SU-DHL-6 (cell line): ENCODE data around the gene NGLY1.

Experiments
- H2AFZ ChIP-seq: fragments of 200-600 bp; sonication (generic); 2 replicates; pipeline ENCODE4 v1.6.1; 2014; ENCODE audit warnings: low read depth, mild to moderate bottlenecking, moderate library complexity, mixed read lengths, antibody characterized with exemption, low read length; ENCODE audit not compliant: severe bottlenecking
- H3F3A ChIP-seq: fragments of 200-600 bp; shearing (Covaris generic); 2 replicates; pipeline ENCODE4 v1.6.0; 2016; ENCODE audit warnings: antibody characterized with exemption, mild to moderate bottlenecking; ENCODE audit not compliant: insufficient read depth
- H3K27ac ChIP-seq: fragments of 200-600 bp; sonication (generic); 2 replicates; pipeline ENCODE4 v1.5.1; 2016; ENCODE audit warnings: low read depth, mild to moderate bottlenecking, low read length, moderate library complexity, mixed read lengths
- H3K27me3 ChIP-seq: fragments of 200-600 bp; sonication (generic), shearing (Covaris generic); 2 replicates; pipeline ENCODE4 v1.6.0; 2014; ENCODE audit warnings: mild to moderate bottlenecking, low read length
- H3K36me3 ChIP-seq: fragments of 200-600 bp; sonication (generic); 2 replicates; pipeline ENCODE4 v1.6.1; 2014; ENCODE audit warnings: mild to moderate bottlenecking, low read length, mixed read lengths
- H3K4me2 ChIP-seq: fragments of 300-600, 200-600 bp; shearing (Covaris generic), sonication (generic); 2 replicates; pipeline ENCODE4 v1.6.0; 2014; ENCODE audit warnings: low read length, low read depth, mild to moderate bottlenecking; ENCODE audit not compliant: poor library complexity, severe bottlenecking
- H3K4me3 ChIP-seq: fragments of 200-600 bp; sonication (generic); 2 replicates; pipeline ENCODE4 v1.5.1; 2014; ENCODE audit warnings: antibody characterized with exemption, low read length, mild to moderate bottlenecking, mixed read lengths; ENCODE audit not compliant: insufficient read depth, poor library complexity, severe bottlenecking
- H3K79me2 ChIP-seq: fragments of 200-600 bp; sonication (generic); 2 replicates; pipeline ENCODE4 v1.6.1; 2014; ENCODE audit warnings: mild to moderate bottlenecking, low read length, moderate library complexity; ENCODE audit not compliant: insufficient read depth
- H3K9ac ChIP-seq: fragments of 200-600 bp; sonication (generic); 2 replicates; pipeline ENCODE4 v1.7.0; 2014; ENCODE audit warnings: mild to moderate bottlenecking, low read length
- H3K9me2 ChIP-seq: fragments of 200-600 bp; sonication (generic); replicated peaks from 2 replicates; pipeline ENCODE4 v1.6.1; 2014; ENCODE audit warnings: low read length; ENCODE audit not compliant: insufficient read depth
- H3K9me3 ChIP-seq: fragments of 200-600 bp; sonication (generic); 2 replicates; pipeline ENCODE4 v1.6.1; 2014; ENCODE audit warnings: low read length, mixed read lengths; ENCODE audit not compliant: insufficient read depth
- H4K20me1 ChIP-seq: fragments of 200-600 bp; sonication (generic); 2 replicates; pipeline ENCODE4 v1.6.1; 2014; ENCODE audit warnings: low read depth, mild to moderate bottlenecking, antibody characterized with exemption, low read length, moderate library complexity, mixed read lengths
- CTCF ChIP-seq: fragments of 200-600 bp; sonication (generic); IDR thresholded peaks from one replicate; pipeline ENCODE4 v1.5.1; 2017; ENCODE audit warnings: antibody characterized with exemption, mild to moderate bottlenecking, low read length, moderate library complexity; ENCODE audit not compliant: insufficient read depth, poor library complexity, severe bottlenecking
- EZH2phosphoT487 ChIP-seq: fragments of 200-600 bp; sonication (generic), shearing (Covaris generic); conservative IDR thresholded peaks from 2 replicates; pipeline ENCODE4 v1.6.1; 2018; ENCODE audit warnings: mild to moderate bottlenecking, antibody characterized with exemption, low read length, moderate library complexity, mixed read lengths

Gene NGLY1

GRCh38 chr3:25747033-25747432 is 36.2 kb downstream of the NGLY1 start:
- peaks cover 56% of the 10 kb centered on the region for H3K36me3 ChIP-seq
- no peaks in the 10 kb centered on the region for H3K27me3 ChIP-seq
- no peaks in the 10 kb centered on the region for H3K9me2 ChIP-seq
- no peaks in the 10 kb centered on the region for H3K9me3 ChIP-seq
- H3K9ac ChIP-seq, result no peak overlapping the region
- no peaks in the 10 kb centered on the region for H4K20me1 ChIP-seq
- no peak overlapping the region for H3K4me3 ChIP-seq
- no peak overlapping the region for H3K27ac ChIP-seq
- no peak overlapping the region for H2AFZ ChIP-seq
- TF ChIP-seq EZH2phosphoT487, result no peak
- TF ChIP-seq CTCF, result no peak
- no peaks in the 10 kb centered on the region for H3F3A ChIP-seq
- no peak overlapping the region for H3K4me2 ChIP-seq
- 0 out of 2 replicates have a peak, but pooled peaks cover 4% of the 10 kb centered on the region for H3K79me2 ChIP-seq

GRCh38 chr3:25744470-25744869 is 38.8 kb downstream of the NGLY1 start:
- 0 out of 2 replicates have a peak, but pooled peaks cover 4% of the 10 kb centered on the region for H3K79me2 ChIP-seq
- no peak overlapping the region for H3K27ac ChIP-seq
- no peaks in the 10 kb centered on the region for H3F3A ChIP-seq
- H3K27me3 ChIP-seq, result no peaks in the 10 kb centered on the region
- no peaks in the 10 kb centered on the region for H3K9me3 ChIP-seq
- no peak overlapping the region for H3K4me3 ChIP-seq
- no peaks in the 10 kb centered on the region for H4K20me1 ChIP-seq
- peaks cover 45% of the 10 kb centered on the region for H3K36me3 ChIP-seq
- TF ChIP-seq CTCF (no peak), EZH2phosphoT487 (no peak)
- no peak overlapping the region for H3K4me2 ChIP-seq
- H3K9me2 ChIP-seq, result no peaks in the 10 kb centered on the region
- no peak overlapping the region for H2AFZ ChIP-seq
- H3K9ac ChIP-seq, result no peak overlapping the region

- peaks cover 48% of the 10 kb centered on the region for H3K36me3 ChIP-seq
- TF ChIP-seq EZH2phosphoT487 (no peak), CTCF (no peak)
- H3K27me3 ChIP-seq, result no peaks in the 10 kb centered on the region
- no peaks in the 10 kb centered on the region for H3K79me2 ChIP-seq
- H2AFZ ChIP-seq, result no peak overlapping the region
- no peaks in the 10 kb centered on the region for H3K9me3 ChIP-seq
- no peak overlapping the region for H3K4me3 ChIP-seq
- H3K9ac ChIP-seq, result no peak overlapping the region
- H3K9me2 ChIP-seq, result no peaks in the 10 kb centered on the region
- no peak overlapping the region for H3K4me2 ChIP-seq
- no peaks in the 10 kb centered on the region for H4K20me1 ChIP-seq
- H3K27ac ChIP-seq, result no peak overlapping the region
- no peaks in the 10 kb centered on the region for H3F3A ChIP-seq
These were observed 55.1 kb downstream of the NGLY1 start for GRCh38 chr3:25728101-25728500.
